COLO668 (cell line): ENCODE results near the gene GPSM1.
"Not testable (repeated sequence)": the region's sequence is repeated elsewhere in the genome, so short reads cannot be mapped to it uniquely, and the experiment has no call there.

Experiments used
- DNase-seq: peaks from one replicate; lab custom pipeline; 2025; ENCODE audit not compliant: unreplicated experiment; lab: John Stamatoyannopoulos, UW

Gene GPSM1

GRCh38 chr9:136343121-136343883, 16.0 kb downstream of the GPSM1 start:
- DNase-seq: no peak

- no peak for DNase-seq
Observed at GRCh38 chr9:136343884-136344269, 16.5 kb downstream of the GPSM1 start.

- no peak for DNase-seq
Observed at GRCh38 chr9:136344544-136345280, 17.4 kb downstream of the GPSM1 start.

GRCh38 chr9:136345281-136346156, 18.2 kb downstream of the GPSM1 start:
- DNase-seq: peak; percentile 20

- no peak for DNase-seq
Observed at GRCh38 chr9:136346157-136346481, 18.8 kb downstream of the GPSM1 start.

GRCh38 chr9:136346927-136347465, 19.7 kb downstream of the GPSM1 start:
- no peak for DNase-seq

GRCh38 chr9:136347472-136348256, 20.3 kb downstream of the GPSM1 start:
- no peak for DNase-seq

- no peak for DNase-seq
Observed at GRCh38 chr9:136348691-136349090, 21.4 kb downstream of the GPSM1 start.

GRCh38 chr9:136349546-136349945, 22.2 kb downstream of the GPSM1 start:
- DNase-seq: no peak

- DNase-seq: no peak
Observed at GRCh38 chr9:136351252-136351800, 24.0 kb downstream of the GPSM1 start.

GRCh38 chr9:136351868-136352267, 24.5 kb downstream of the GPSM1 start:
- not testable (repeated sequence) for DNase-seq

- peak; percentile 43 for DNase-seq
Observed at GRCh38 chr9:136352682-136353081, 25.3 kb downstream of the GPSM1 start.

- DNase-seq: no peak
Observed at GRCh38 chr9:136353088-136353487, 25.7 kb downstream of the GPSM1 start.

- DNase-seq: no peak
Observed at GRCh38 chr9:136353757-136354488, 26.6 kb downstream of the GPSM1 start.

GRCh38 chr9:136354592-136355085, 27.3 kb downstream of the GPSM1 start:
- no peak for DNase-seq

GRCh38 chr9:136355616-136356557, 28.5 kb downstream of the GPSM1 start:
- no peak for DNase-seq

- DNase-seq: no peak
Observed at GRCh38 chr9:136357202-136357725, 29.9 kb downstream of the GPSM1 start.

GRCh38 chr9:136358016-136358415, 30.7 kb downstream of the GPSM1 start:
- no peak for DNase-seq
